Tibial artery (tissue), 4 donors: ENCODE measurements around the gene TMEM256.

Source experiments
- DNase-seq, 2 donors: peaks; one replicate each; pipeline ENCODE4 v3.0.0-alpha.2; 2019
- H3K27ac ChIP-seq, 2 donors: fragments of 200-600 bp; sonication (generic) in 1 of 2; 1 replicate in 1 of 2; 2 replicates in 1 of 2; pipeline ENCODE4 v1.5.1; 2018 to 2019; ENCODE audit warnings: mild to moderate bottlenecking in 1 of 2
- H3K27me3 ChIP-seq, 2 donors: fragments of 200-600 bp; sonication (generic) in 1 of 2; one replicate each; pipeline versions ENCODE4 v1.5.1 to v1.6.0; 2016 to 2019
- H3K36me3 ChIP-seq, 3 donors: fragments of 200-600 bp; sonication (generic) in 2 of 3; one replicate each; pipeline ENCODE4 v1.5.1; 2016 to 2019; ENCODE audit warnings: mild to moderate bottlenecking in 2 of 3
- H3K4me1 ChIP-seq, 4 donors: fragments of 200-600 bp; sonication (generic) in 2 of 4; 1 replicate in 3 of 4; 2 replicates in 1 of 4; pipeline ENCODE4 v1.5.1; 2016 to 2019
- H3K4me3 ChIP-seq, 2 donors: fragments of 200-600 bp; sonication (generic) in 1 of 2; 1 replicate in 1 of 2; 2 replicates in 1 of 2; pipeline ENCODE4 v1.5.1; 2018 to 2019; ENCODE audit warnings: mild to moderate bottlenecking in 2 of 2
- H3K9me3 ChIP-seq, 3 donors: fragments of 200-600 bp; sonication (generic) in 1 of 3; one replicate each; pipeline ENCODE4 v1.5.1; 2016 to 2019
- intact Hi-C: fragments of 100-400 bp; cut with DNase I; formaldehyde crosslinking; loops from one replicate; pipeline ENCODE4 v1.15.0; 2023; ENCODE audit warnings: low total_unique reads
- TF ChIP-seq, protein P1 (sequence below), 2 experiments: fragments of 200-600 bp in 1 of 2; fragments of 450-650 bp in 1 of 2; IDR thresholded peaks; one replicate each; pipeline ENCODE4 v1.5.1; 2017 to 2019; ENCODE audit warnings: antibody characterized with exemption in 2 of 2, mild to moderate bottlenecking in 1 of 2, moderate library complexity in 1 of 2

Gene TMEM256

GRCh38 chr17:7407485-7408251 is 3.8 kb upstream of the TMEM256 start, which contains the start of gene NLGN2:
Gene NLGN2 (plus strand): TSS chr17:7407845. CDS start chr17:7408256, 411 bp downstream.
- intact Hi-C loops: no loop called here
- Histone ChIP-seq H3K27me3 (no peaks in the 10 kb centered on the region), H3K27ac (no peak within 1 kb of the TSS), H3K4me1 (peaks cover 0 to 23% (median 17%) of the 10 kb centered on the region in 4 donors), H3K9me3 (no peaks in the 10 kb centered on the region), H3K36me3 (peaks cover 10 to 30% (median 12%) of the 10 kb centered on the region in 3 donors), H3K4me3 (no peak within 1 kb of the TSS)
- TF ChIP-seq, protein P1, sequence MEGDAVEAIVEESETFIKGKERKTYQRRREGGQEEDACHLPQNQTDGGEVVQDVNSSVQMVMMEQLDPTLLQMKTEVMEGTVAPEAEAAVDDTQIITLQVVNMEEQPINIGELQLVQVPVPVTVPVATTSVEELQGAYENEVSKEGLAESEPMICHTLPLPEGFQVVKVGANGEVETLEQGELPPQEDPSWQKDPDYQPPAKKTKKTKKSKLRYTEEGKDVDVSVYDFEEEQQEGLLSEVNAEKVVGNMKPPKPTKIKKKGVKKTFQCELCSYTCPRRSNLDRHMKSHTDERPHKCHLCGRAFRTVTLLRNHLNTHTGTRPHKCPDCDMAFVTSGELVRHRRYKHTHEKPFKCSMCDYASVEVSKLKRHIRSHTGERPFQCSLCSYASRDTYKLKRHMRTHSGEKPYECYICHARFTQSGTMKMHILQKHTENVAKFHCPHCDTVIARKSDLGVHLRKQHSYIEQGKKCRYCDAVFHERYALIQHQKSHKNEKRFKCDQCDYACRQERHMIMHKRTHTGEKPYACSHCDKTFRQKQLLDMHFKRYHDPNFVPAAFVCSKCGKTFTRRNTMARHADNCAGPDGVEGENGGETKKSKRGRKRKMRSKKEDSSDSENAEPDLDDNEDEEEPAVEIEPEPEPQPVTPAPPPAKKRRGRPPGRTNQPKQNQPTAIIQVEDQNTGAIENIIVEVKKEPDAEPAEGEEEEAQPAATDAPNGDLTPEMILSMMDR (IDR thresholded peaks at IDR 0.05): no peak
- DNase-seq: peak in 1 of 2 donors; percentile 62

DNA sequence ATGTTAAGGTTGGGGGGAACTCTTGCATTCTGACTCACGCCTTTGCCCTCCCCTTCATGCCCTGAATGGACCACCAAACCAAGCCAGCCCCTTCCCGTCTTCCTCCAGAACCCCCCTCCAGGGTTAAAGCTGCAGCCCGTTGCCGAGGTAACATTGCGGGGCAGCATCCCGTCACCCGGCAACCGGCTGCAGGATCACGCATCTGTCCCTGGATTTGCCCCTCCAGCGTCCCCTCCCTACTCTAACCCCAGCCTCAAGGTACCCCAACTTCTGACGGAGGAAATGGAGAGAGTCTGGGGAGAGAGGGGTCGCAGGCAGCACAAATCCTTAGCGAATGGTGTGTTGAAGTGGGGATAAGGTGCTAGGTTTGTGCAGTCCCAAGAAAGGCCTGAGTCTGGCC is 3.2 kb upstream of the TMEM256 start:
- intact Hi-C loops: no loop called here
- no peaks in the 10 kb centered on the region for H3K9me3 ChIP-seq
- H3K4me1 ChIP-seq: peaks cover 0 to 27% (median 22%) of the 10 kb centered on the region in 4 donors
- TF ChIP-seq, protein P1 (IDR thresholded peaks at IDR 0.05): no peak
- H3K27ac ChIP-seq: no peak overlapping the region
- H3K36me3 ChIP-seq: peaks cover 10 to 30% (median 12%) of the 10 kb centered on the region in 3 donors
- H3K27me3 ChIP-seq: no peaks in the 10 kb centered on the region
- H3K4me3 ChIP-seq: no peak overlapping the region
- DNase-seq: peak in 1 of 2 donors; percentile 61

DNA sequence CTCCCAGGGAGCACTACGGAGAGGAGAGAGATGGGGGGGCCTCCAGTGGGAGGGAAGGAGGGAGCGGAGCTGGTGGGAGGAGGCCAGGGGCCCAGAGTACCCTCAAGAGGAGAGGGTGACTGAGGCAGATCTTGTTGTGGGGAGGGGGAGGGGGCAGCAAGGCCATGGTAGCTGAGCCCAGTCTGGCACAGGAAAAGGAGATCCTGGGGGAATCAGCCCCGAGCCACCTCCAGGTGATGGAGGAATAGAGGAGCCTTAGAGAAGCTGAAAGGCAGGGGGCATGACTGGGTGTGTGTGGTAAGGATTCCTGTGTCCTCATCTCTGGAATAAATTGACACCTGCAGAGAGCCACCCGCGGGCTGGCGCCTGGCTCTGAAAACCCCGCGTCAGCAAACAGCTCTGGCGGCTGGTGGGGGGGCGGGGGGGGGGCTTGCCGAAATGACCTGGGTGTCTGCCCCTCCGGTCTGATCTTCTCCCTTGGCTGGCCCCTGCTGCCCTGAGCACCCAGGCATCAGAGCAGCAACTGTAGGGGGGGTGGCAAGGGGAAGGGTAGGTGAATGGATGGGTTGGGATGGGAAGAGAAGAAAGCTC is 2.4 kb upstream of the TMEM256 start:
- peaks cover 10 to 30% (median 12%) of the 10 kb centered on the region in 3 donors for H3K36me3 ChIP-seq
- H3K9me3 ChIP-seq: no peaks in the 10 kb centered on the region
- TF ChIP-seq, protein P1 (IDR thresholded peaks at IDR 0.05): no peak
- H3K27ac ChIP-seq: peak overlapping the region; percentile 88 to 90
- DNase-seq: no peak
- H3K4me3 ChIP-seq: peak overlapping the region in 1 of 2 donors; percentile 74
- peaks cover 0 to 33% (median 24%) of the 10 kb centered on the region in 4 donors for H3K4me1 ChIP-seq
- no peaks in the 10 kb centered on the region for H3K27me3 ChIP-seq
- intact Hi-C loops: no loop called here

DNA sequence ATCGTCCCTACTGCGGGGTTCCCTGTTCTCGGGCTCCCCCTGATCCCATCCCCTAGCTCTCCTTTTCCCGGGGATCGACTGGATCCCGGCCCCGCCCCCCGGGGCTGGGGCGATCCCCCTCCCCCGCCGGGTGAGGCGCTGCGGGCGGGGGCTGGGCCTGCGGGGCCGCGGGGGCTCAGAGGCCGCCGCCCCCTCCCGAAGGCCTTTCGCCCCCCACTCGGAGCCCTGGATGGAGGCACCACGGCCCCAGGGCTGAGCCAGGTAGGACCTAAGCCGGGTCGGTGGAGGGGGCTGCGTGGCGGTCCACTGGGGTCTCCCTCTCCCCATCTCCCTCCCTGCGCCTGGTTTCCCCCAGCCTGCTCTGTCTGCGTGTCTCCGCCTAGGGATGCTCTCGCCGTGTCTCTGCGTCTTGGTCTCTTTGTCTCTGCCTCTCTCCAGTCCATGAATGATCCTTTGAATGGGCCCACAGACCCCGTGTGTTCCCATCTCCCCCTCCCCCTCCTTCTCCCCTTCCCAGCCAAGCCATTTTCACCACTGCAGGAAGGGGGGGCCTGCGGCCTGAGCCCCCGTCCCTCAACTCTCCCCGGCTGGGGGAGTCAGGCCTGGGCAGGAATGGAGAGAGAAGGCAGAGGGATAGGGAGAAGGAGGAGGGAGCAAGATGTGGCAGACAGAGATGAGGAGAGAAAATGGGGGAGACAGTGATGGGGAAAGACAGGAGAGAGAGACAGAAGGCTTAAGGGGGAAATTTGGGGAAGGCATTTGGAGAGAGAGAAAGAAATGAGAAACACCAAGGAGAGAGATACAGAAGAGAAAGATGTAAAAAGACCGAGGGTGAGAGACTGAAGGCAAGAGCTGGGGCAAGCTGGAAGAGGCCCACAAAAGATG is 1.7 kb upstream of the TMEM256 start:
- Histone ChIP-seq H3K27me3 (no peaks in the 10 kb centered on the region), H3K27ac (peak overlapping the region; percentile 88 to 90), H3K36me3 (peaks cover 10 to 25% (median 10%) of the 10 kb centered on the region in 3 donors), H3K9me3 (no peaks in the 10 kb centered on the region), H3K4me1 (peaks cover 0 to 33% (median 24%) of the 10 kb centered on the region in 4 donors), H3K4me3 (peak overlapping the region; percentile 61 to 74)
- TF ChIP-seq, protein P1 (IDR thresholded peaks at IDR 0.05): no peak
- intact Hi-C loops: no loop called here
- DNase-seq: no peak

GRCh38 chr17:7404737-7405349 is 946 bp upstream of the TMEM256 start:
- TF ChIP-seq, protein P1 (IDR thresholded peaks at IDR 0.05): no peak
- DNase-seq: peak in 1 of 2 donors; percentile 84
- Histone ChIP-seq H3K27ac (peak overlapping the region; percentile 88 to 90), H3K36me3 (peaks cover 4 to 18% (median 9%) of the 10 kb centered on the region in 3 donors), H3K9me3 (no peaks in the 10 kb centered on the region), H3K4me3 (peak overlapping the region; percentile 61 to 74), H3K4me1 (peaks cover 0 to 33% (median 24%) of the 10 kb centered on the region in 4 donors), H3K27me3 (no peaks in the 10 kb centered on the region)
- intact Hi-C loops: no loop called here
